ENCODE data around the gene FBXO36.

GRCh38 chr2:230048010-230048671, 125.8 kb downstream of the FBXO36 start:
- TF ChIP-seq GATA3 (IDR thresholded peaks at IDR 0.05; ENCODE audit: low read depth, low read length) (no peak), GATA2 (IDR thresholded peaks at IDR 0.05; ENCODE audit: low read depth, low read length) (no peak)
